Measurements from ENCODE around the gene TBC1D22A.

TBC1D22A gene

GRCh38 chr22:46727813-46728364, 34.6 kb upstream of the TBC1D22A start:
- no peak overlapping the region for H3K4me3 ChIP-seq (ENCODE audit: low read length)
- peaks cover 89% of the 10 kb centered on the region for H3K79me2 ChIP-seq (ENCODE audit: low read length)
- H3K27me3 ChIP-seq (ENCODE audit: low read depth, low read length) = no peaks in the 10 kb centered on the region
- peaks cover 26% of the 10 kb centered on the region for H3K4me1 ChIP-seq (ENCODE audit: low read length)
- no peak overlapping the region for H2AFZ ChIP-seq (ENCODE audit: low read depth, low read length)
- no peak overlapping the region for H3K9ac ChIP-seq (ENCODE audit: low read length)
- no peak overlapping the region for H3K4me2 ChIP-seq (ENCODE audit: low read length)
- H4K20me1 ChIP-seq (ENCODE audit: insufficient read depth, low read length) = peaks cover 87% of the 10 kb centered on the region
- H3K9me3 ChIP-seq (ENCODE audit: insufficient read depth, low read length) = no peaks in the 10 kb centered on the region
- peaks cover 55% of the 10 kb centered on the region for H3K36me3 ChIP-seq (replicated peaks; ENCODE audit: low read depth, low read length)
- TF ChIP-seq CTCF (IDR thresholded peaks at IDR 0.05; ENCODE audit: low read depth, low read length) (no peak), EZH2phosphoT487 (IDR thresholded peaks at IDR 0.05; ENCODE audit: low read depth) (no peak)
- H3K27ac ChIP-seq (ENCODE audit: low read length) = no peak overlapping the region

- Histone ChIP-seq H3K36me3 (replicated peaks; ENCODE audit: low read depth, low read length) (peaks cover 55% of the 10 kb centered on the region), H2AFZ (ENCODE audit: low read depth, low read length) (no peak overlapping the region), H3K4me2 (ENCODE audit: low read length) (no peak overlapping the region), H3K9ac (ENCODE audit: low read length) (no peak overlapping the region), H3K27ac (ENCODE audit: low read length) (no peak overlapping the region), H3K27me3 (ENCODE audit: low read depth, low read length) (no peaks in the 10 kb centered on the region), H3K79me2 (ENCODE audit: low read length) (peaks cover 93% of the 10 kb centered on the region), H3K9me3 (ENCODE audit: insufficient read depth, low read length) (no peaks in the 10 kb centered on the region), H3K4me3 (ENCODE audit: low read length) (no peak overlapping the region), H4K20me1 (ENCODE audit: insufficient read depth, low read length) (peaks cover 87% of the 10 kb centered on the region), H3K4me1 (ENCODE audit: low read length) (peaks cover 26% of the 10 kb centered on the region)
- no peak for TF ChIP-seq CTCF (IDR thresholded peaks at IDR 0.05; ENCODE audit: low read depth, low read length)
- TF ChIP-seq EZH2phosphoT487 (IDR thresholded peaks at IDR 0.05; ENCODE audit: low read depth) = no peak
Observed at GRCh38 chr22:46728470-46728869, 34.0 kb upstream of the TBC1D22A start.

GRCh38 chr22:46730568-46731245, 31.7 kb upstream of the TBC1D22A start:
- peaks cover 90% of the 10 kb centered on the region for H4K20me1 ChIP-seq (ENCODE audit: insufficient read depth, low read length)
- no peak overlapping the region for H3K9ac ChIP-seq (ENCODE audit: low read length)
- no peak overlapping the region for H2AFZ ChIP-seq (ENCODE audit: low read depth, low read length)

More at GRCh38 chr22:46730568-46731245, 31.7 kb upstream of the TBC1D22A start:
- TF ChIP-seq EZH2phosphoT487 (IDR thresholded peaks at IDR 0.05; ENCODE audit: low read depth) = no peak
- no peak for TF ChIP-seq CTCF (IDR thresholded peaks at IDR 0.05; ENCODE audit: low read depth, low read length)
- Histone ChIP-seq H3K27me3 (ENCODE audit: low read depth, low read length) (no peaks in the 10 kb centered on the region), H3K79me2 (ENCODE audit: low read length) (peaks cover 96% of the 10 kb centered on the region), H3K4me1 (ENCODE audit: low read length) (peaks cover 44% of the 10 kb centered on the region), H3K36me3 (replicated peaks; ENCODE audit: low read depth, low read length) (peaks cover 55% of the 10 kb centered on the region), H3K4me3 (ENCODE audit: low read length) (no peak overlapping the region), H3K9me3 (ENCODE audit: insufficient read depth, low read length) (no peaks in the 10 kb centered on the region; the same call in 1 of the 2 replicates), H3K4me2 (ENCODE audit: low read length) (no peak overlapping the region), H3K27ac (ENCODE audit: low read length) (no peak overlapping the region)

Measured in OCI-LY3 (cell line).